Karpas-422 (cell line): ENCODE measurements around the gene TIMM8A. TPM values are rescaled to one million over a fixed set of nuclear protein-coding genes. Genes with fewer than 3 reads are reported as not detected.
"Not testable (repeated sequence)": the region's sequence is repeated elsewhere in the genome, so short reads cannot be mapped to it uniquely, and the experiment has no call there.

ENCODE experiments used
- DNase-seq: peaks from one replicate; pipeline ENCODE4 v3.0.0-alpha.2; 2015
- H2AFZ ChIP-seq: fragments of 200-600 bp; sonication (generic); 2 replicates; pipeline ENCODE4 v1.6.1; 2014; ENCODE audit warnings: antibody characterized with exemption, low read length, mixed read lengths
- H3K27ac ChIP-seq: fragments of 200-600 bp; sonication (generic); 2 replicates; pipeline ENCODE4 v1.5.1; 2014; ENCODE audit warnings: mild to moderate bottlenecking, low read length, moderate library complexity
- H3K27me3 ChIP-seq: fragments of 200-600 bp; sonication (generic); 2 replicates; pipeline ENCODE4 v1.6.1; 2014; ENCODE audit warnings: low read length, mixed read lengths
- H3K36me3 ChIP-seq: fragments of 200-600 bp; sonication (generic); 2 replicates; pipeline ENCODE4 v1.6.1; 2014; ENCODE audit warnings: low read length, mixed read lengths; ENCODE audit not compliant: insufficient read depth
- H3K4me1 ChIP-seq: fragments of 200-600 bp; sonication (generic); 2 replicates; pipeline ENCODE4 v1.6.1; 2014; ENCODE audit warnings: mild to moderate bottlenecking, low read length, mixed read lengths
- H3K4me2 ChIP-seq: fragments of 200-600 bp; sonication (generic); 2 replicates; pipeline ENCODE4 v1.6.1; 2014; ENCODE audit warnings: low read length, low read depth, mild to moderate bottlenecking; ENCODE audit not compliant: poor library complexity, severe bottlenecking
- H3K4me3 ChIP-seq: fragments of 200-600 bp; sonication (generic); 2 replicates; pipeline ENCODE4 v1.5.1; 2014; ENCODE audit warnings: mild to moderate bottlenecking, antibody characterized with exemption, low read length, mixed read lengths
- H3K79me2 ChIP-seq: fragments of 200-600 bp; sonication (generic); 2 replicates; pipeline ENCODE4 v1.6.1; 2014; ENCODE audit warnings: mild to moderate bottlenecking, low read length, mixed read lengths
- H3K9ac ChIP-seq: fragments of 200-600 bp; sonication (generic); 2 replicates; pipeline ENCODE4 v1.6.0; 2014; ENCODE audit warnings: low read length
- H3K9me2 ChIP-seq: fragments of 200-600 bp; sonication (generic), shearing (Covaris generic); replicated peaks from 2 replicates; pipeline ENCODE4 v1.6.0; 2014; ENCODE audit warnings: mild to moderate bottlenecking, low read length, moderate library complexity; ENCODE audit not compliant: insufficient read depth
- H3K9me3 ChIP-seq: fragments of 300-700, 200-600 bp; sonication (generic); 2 replicates; pipeline ENCODE4 v1.6.1; 2014; ENCODE audit warnings: low read length, mixed read lengths
- H4K20me1 ChIP-seq: fragments of 200-600 bp; sonication (generic); 2 replicates; pipeline ENCODE4 v1.6.1; 2014; ENCODE audit warnings: mild to moderate bottlenecking, antibody characterized with exemption, low read length, low read depth; ENCODE audit not compliant: insufficient read depth
- small RNA-seq: library from RNA; depleted of rRNA; stranded (forward); fragments of <200 nt; gene quantifications from one replicate; pipeline ENCODE3, GENCODE V24; 2014
- total RNA-seq: library from RNA; depleted of rRNA; stranded (reverse); fragments of >200 nt; shearing (Covaris generic); gene quantifications from 2 replicates; pipeline ENCODE4 v1.2.3, GENCODE V29; 2014; ENCODE audit warnings: low replicate concordance; rRNA removed

Gene TIMM8A
- total RNA-seq, 1 experiment from 2014 or later: 3.5 TPM

- Histone ChIP-seq H3K4me2 (peak overlapping the region; percentile 76), H3K4me1 (peaks cover 23% of the 10 kb centered on the region), H3K27me3 (no peaks in the 10 kb centered on the region), H3K9me3 (no peaks in the 10 kb centered on the region), H3K27ac (peak overlapping the region; percentile 35), H4K20me1 (no peaks in the 10 kb centered on the region), H2AFZ (no peak overlapping the region), H3K4me3 (peak overlapping the region; percentile 71), H3K9ac (peak overlapping the region; percentile 83), H3K36me3 (peaks cover 22% of the 10 kb centered on the region; the same call in 1 of the 2 replicates), H3K9me2 (no peaks in the 10 kb centered on the region), H3K79me2 (peaks cover 22% of the 10 kb centered on the region)
- no peak for DNase-seq
These were observed 636 bp upstream of the TIMM8A start for GRCh38 chrX:101349193-101349562.

- DNase-seq: no peak
- no peaks in the 10 kb centered on the region for H3K9me3 ChIP-seq
- no peaks in the 10 kb centered on the region for H4K20me1 ChIP-seq
- H3K4me3 ChIP-seq: peak overlapping the region; percentile 71
- H3K9ac ChIP-seq: peak overlapping the region; percentile 83
- peaks cover 16% of the 10 kb centered on the region; the same call in 1 of the 2 replicates for H3K36me3 ChIP-seq
- no peak overlapping the region for H2AFZ ChIP-seq
- H3K4me2 ChIP-seq: peak overlapping the region; percentile 76
- H3K4me1 ChIP-seq: peaks cover 23% of the 10 kb centered on the region
- peak overlapping the region; percentile 60; the same call in 1 of the 2 replicates for H3K27ac ChIP-seq
- H3K9me2 ChIP-seq: no peaks in the 10 kb centered on the region
- H3K79me2 ChIP-seq: peaks cover 22% of the 10 kb centered on the region
- no peaks in the 10 kb centered on the region for H3K27me3 ChIP-seq
These were observed 587 bp downstream of the TIMM8A start for GRCh38 chrX:101347859-101348451.

- H3K9me2 ChIP-seq: no peaks in the 10 kb centered on the region
- H3K9ac ChIP-seq: no peak overlapping the region
- no peak overlapping the region for H2AFZ ChIP-seq
These were observed 10.7 kb downstream of the TIMM8A start for GRCh38 chrX:101337776-101338271.

GRCh38 chrX:101334310-101334709 is 14.2 kb downstream of the TIMM8A start:
- H3K79me2 ChIP-seq, H3K4me1 ChIP-seq, H3K27ac ChIP-seq, H3K9me3 ChIP-seq, H3K9ac ChIP-seq, H4K20me1 ChIP-seq, H3K9me2 ChIP-seq, H2AFZ ChIP-seq, H3K4me3 ChIP-seq, H3K27me3 ChIP-seq, H3K36me3 ChIP-seq, H3K4me2 ChIP-seq, DNase-seq: not testable (repeated sequence)

More at GRCh38 chrX:101337776-101338271, 10.7 kb downstream of the TIMM8A start:
- H3K27me3 ChIP-seq: no peaks in the 10 kb centered on the region
- H3K79me2 ChIP-seq: no peaks in the 10 kb centered on the region
- no peak overlapping the region for H3K4me2 ChIP-seq
- H3K4me1 ChIP-seq: no peaks in the 10 kb centered on the region
- H3K27ac ChIP-seq: no peak overlapping the region
- no peaks in the 10 kb centered on the region for H4K20me1 ChIP-seq
- no peak overlapping the region for H3K4me3 ChIP-seq
- no peaks in the 10 kb centered on the region for H3K9me3 ChIP-seq
- DNase-seq: no peak
- H3K36me3 ChIP-seq: no peaks in the 10 kb centered on the region

GRCh38 chrX:101326600-101326999 is 21.9 kb downstream of the TIMM8A start:
- not testable (repeated sequence) for H3K9me2 ChIP-seq, DNase-seq, H3K79me2 ChIP-seq, H3K36me3 ChIP-seq, H4K20me1 ChIP-seq, H2AFZ ChIP-seq, H3K27ac ChIP-seq, H3K9me3 ChIP-seq, H3K4me2 ChIP-seq, H3K4me1 ChIP-seq, H3K9ac ChIP-seq, H3K27me3 ChIP-seq, H3K4me3 ChIP-seq

GRCh38 chrX:101303790-101304189 is 44.8 kb downstream of the TIMM8A start:
- H4K20me1 ChIP-seq: no peaks in the 10 kb centered on the region
- no peaks in the 10 kb centered on the region for H3K9me2 ChIP-seq
- H3K9ac ChIP-seq: no peak overlapping the region
- no peaks in the 10 kb centered on the region for H3K79me2 ChIP-seq
- no peak overlapping the region for H3K4me3 ChIP-seq
- H3K27me3 ChIP-seq: no peaks in the 10 kb centered on the region
- no peak overlapping the region for H3K27ac ChIP-seq
- no peaks in the 10 kb centered on the region for H3K9me3 ChIP-seq
- no peak overlapping the region for H3K4me2 ChIP-seq
- H3K36me3 ChIP-seq: no peaks in the 10 kb centered on the region
- no peak overlapping the region for H2AFZ ChIP-seq
- no peaks in the 10 kb centered on the region for H3K4me1 ChIP-seq
- no peak for DNase-seq

Small RNAs within 50 kb of the gene (small RNA-seq; reads per million reads assigned to genes)
- not detected for gene RNU6-934P

Other genes starting within 250 kb of the TIMM8A start
- gene DRP2, start 129.0 kb downstream of the TIMM8A start, total RNA-seq: 0.04 TPM in 2 replicates
- gene TAF7L, start 57.4 kb downstream of the TIMM8A start, total RNA-seq: not detected in 2 replicates
- gene BTK, start 37.4 kb upstream of the TIMM8A start, total RNA-seq: 81.6 and 94.2 TPM in 2 replicates
- gene RPL36A, start 42.3 kb upstream of the TIMM8A start, total RNA-seq: 1,280 and 3,178 TPM in 2 replicates
- gene GLA, start 59.2 kb upstream of the TIMM8A start, total RNA-seq: 25.8 and 30.1 TPM in 2 replicates
- 34.8 and 55.4 TPM in 2 replicates for gene HNRNPH2, start 59.5 kb upstream of the TIMM8A start, total RNA-seq
- 0.94 and 5.9 TPM in 2 replicates for gene ARMCX4, start 136.7 kb upstream of the TIMM8A start, total RNA-seq
- not detected in 2 replicates for gene ARMCX1, start 201.8 kb upstream of the TIMM8A start, total RNA-seq